H1 (cell line): Measurements from ENCODE around the gene UTS2R.

Experiments
- ATF3 ChIP-seq: IDR thresholded peaks from 2 replicates; pipeline ENCODE4 v1.6.1; 2011; ENCODE audit warnings: low read depth, mild to moderate bottlenecking, low read length; ENCODE audit not compliant: insufficient read depth
- CTCF ChIP-seq, 3 experiments: IDR thresholded peaks; 1 replicate in 2 of 3; 2 replicates in 1 of 3; pipeline versions ENCODE4 v1.5.1 to v1.6.1; 2011; ENCODE audit warnings: low read length in 3 of 3, mild to moderate bottlenecking in 3 of 3, inconsistent platforms in 2 of 3, low read depth in 1 of 3, moderate library complexity in 1 of 3; ENCODE audit not compliant: insufficient read depth in 1 of 3; ENCODE audit errors: control extremely low read depth in 1 of 3
- EP300 ChIP-seq, 2 experiments: IDR thresholded peaks; 1 replicate in 1 of 2; 2 replicates in 1 of 2; pipeline ENCODE4 v1.6.1; 2011 to 2012; ENCODE audit warnings: low read depth in 2 of 2, low read length in 2 of 2, mild to moderate bottlenecking in 2 of 2, borderline replicate concordance in 1 of 2, inconsistent platforms in 1 of 2, moderate library complexity in 1 of 2
- EZH2 ChIP-seq: fragments of 200-600 bp; sonication (generic); IDR thresholded peaks from 2 replicates; pipeline ENCODE4 v1.7.1; 2012; ENCODE audit warnings: low read depth, mild to moderate bottlenecking, moderate library complexity, low read length, inconsistent platforms; ENCODE audit not compliant: severe bottlenecking
- GTF2F1 ChIP-seq: IDR thresholded peaks from 2 replicates; pipeline ENCODE4 v1.6.1; 2012; ENCODE audit warnings: low read depth, low read length, improper control_type of control experiment, borderline replicate concordance
- SP1 ChIP-seq: IDR thresholded peaks from 2 replicates; pipeline ENCODE4 v1.6.1; 2011; ENCODE audit warnings: low read depth, low read length
- TAF1 ChIP-seq: IDR thresholded peaks from 2 replicates; pipeline ENCODE4 v1.6.1; 2011; ENCODE audit warnings: mild to moderate bottlenecking, low read depth, low read length

- TF ChIP-seq SP1 (no peak), EP300 (IDR thresholded peaks at IDR 0.05; ENCODE audit: borderline replicate concordance in 1 of 2, low read depth in 2 of 2, low read length in 2 of 2) (no peak), CTCF (IDR thresholded peaks at IDR 0.05; ENCODE audit: control extremely low read depth in 1 of 3, insufficient read depth in 1 of 3, low read depth in 1 of 3, low read length in 3 of 3) (no peak), ATF3 (no peak), TAF1 (no peak), EZH2 (no peak), GTF2F1 (no peak)
Measured at GRCh38 chr17:82400830-82401229, 29.3 kb downstream of the UTS2R start.
